Measurements from ENCODE around the gene GPR101. TPM values are rescaled to one million over a fixed set of nuclear protein-coding genes. Genes with fewer than 3 reads are reported as not detected.
"Not testable (repeated sequence)": the region's sequence is repeated elsewhere in the genome, so short reads cannot be mapped to it uniquely, and the experiment has no call there.

Gene GPR101
- polyA plus RNA-seq, 1 donor (not counting 4 experiments of a cell fraction or from before 2014, with no cell fraction given): not detected

DNA sequence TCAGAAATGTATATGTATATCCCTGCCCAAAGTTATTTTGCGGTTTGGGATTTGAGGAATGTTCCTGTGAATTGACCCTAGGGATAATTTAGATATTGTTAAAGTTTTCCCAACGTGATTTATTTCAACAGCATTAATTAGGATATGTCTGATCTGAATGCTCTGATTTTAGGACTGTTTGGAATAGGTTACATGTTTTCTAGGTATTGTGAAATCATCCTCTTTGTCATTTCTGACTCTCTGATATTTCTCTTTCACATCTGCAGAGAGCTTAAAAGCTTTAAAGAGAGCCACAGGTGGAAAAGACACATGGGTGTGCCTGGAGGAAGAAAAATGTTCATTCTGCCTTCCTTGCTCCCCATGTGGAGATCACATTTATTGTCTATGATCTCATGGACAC lies 5.1 kb downstream of the GPR101 start:
- Histone ChIP-seq H3K4me1 (ENCODE audit: control insufficient read depth, extremely low read depth, insufficient read depth, low read length) (no peaks in the 10 kb centered on the region), H3K9me1 (ENCODE audit: control insufficient read depth, extremely low read depth, insufficient read depth, low read length) (no peaks in the 10 kb centered on the region), H3K4me3 (ENCODE audit: control insufficient read depth in 2 of 3, extremely low read depth in 1 of 3, insufficient read depth in 2 of 3, low read depth in 1 of 3, low read length in 3 of 3) (no peak overlapping the region), H2AFZ (ENCODE audit: control insufficient read depth, low read length) (no peak overlapping the region), H3K4me2 (ENCODE audit: control insufficient read depth, extremely low read depth, insufficient read depth, low read depth, low read length) (no peak overlapping the region), H3K27ac (ENCODE audit: control insufficient read depth, insufficient read depth, low read length) (no peak overlapping the region), H3K9me3 (ENCODE audit: control insufficient read depth, low read depth, low read length) (no peaks in the 10 kb centered on the region), H3K79me2 (ENCODE audit: control insufficient read depth, insufficient read depth, low read length) (no peaks in the 10 kb centered on the region), H3K27me3 (ENCODE audit: control insufficient read depth, extremely low read depth, insufficient read depth, low read length) (peaks cover 33% of the 10 kb centered on the region), H3K9ac (ENCODE audit: control insufficient read depth, extremely low read depth, insufficient read depth, low read length) (no peak overlapping the region), H3K36me3 (ENCODE audit: control insufficient read depth in 2 of 2, extremely low read depth in 1 of 2, insufficient read depth in 2 of 2, low read length in 2 of 2) (no peaks in the 10 kb centered on the region), H4K20me1 (ENCODE audit: control insufficient read depth, extremely low read depth, insufficient read depth, low read length) (no peaks in the 10 kb centered on the region)
- dilution Hi-C loops (cut with MboI; ENCODE audit: extremely low pct_ligation_motif_present, low sequenced_read_pairs): no loop called here
- DNase-seq (ENCODE audit: low read depth, low spot score): no peak
- TF ChIP-seq, protein P1, sequence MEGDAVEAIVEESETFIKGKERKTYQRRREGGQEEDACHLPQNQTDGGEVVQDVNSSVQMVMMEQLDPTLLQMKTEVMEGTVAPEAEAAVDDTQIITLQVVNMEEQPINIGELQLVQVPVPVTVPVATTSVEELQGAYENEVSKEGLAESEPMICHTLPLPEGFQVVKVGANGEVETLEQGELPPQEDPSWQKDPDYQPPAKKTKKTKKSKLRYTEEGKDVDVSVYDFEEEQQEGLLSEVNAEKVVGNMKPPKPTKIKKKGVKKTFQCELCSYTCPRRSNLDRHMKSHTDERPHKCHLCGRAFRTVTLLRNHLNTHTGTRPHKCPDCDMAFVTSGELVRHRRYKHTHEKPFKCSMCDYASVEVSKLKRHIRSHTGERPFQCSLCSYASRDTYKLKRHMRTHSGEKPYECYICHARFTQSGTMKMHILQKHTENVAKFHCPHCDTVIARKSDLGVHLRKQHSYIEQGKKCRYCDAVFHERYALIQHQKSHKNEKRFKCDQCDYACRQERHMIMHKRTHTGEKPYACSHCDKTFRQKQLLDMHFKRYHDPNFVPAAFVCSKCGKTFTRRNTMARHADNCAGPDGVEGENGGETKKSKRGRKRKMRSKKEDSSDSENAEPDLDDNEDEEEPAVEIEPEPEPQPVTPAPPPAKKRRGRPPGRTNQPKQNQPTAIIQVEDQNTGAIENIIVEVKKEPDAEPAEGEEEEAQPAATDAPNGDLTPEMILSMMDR (optimal IDR thresholded peaks at IDR 0.05 in 1 of 3, IDR thresholded peaks at IDR 0.05 in 1 of 3, conservative IDR thresholded peaks at IDR 0.05 in 1 of 3; ENCODE audit: extremely low read depth in 1 of 3, insufficient read depth in 2 of 3, low read length in 3 of 3): no peak
- no peak for TF ChIP-seq EZH2 (IDR thresholded peaks at IDR 0.05; ENCODE audit: low read length)
- FAIRE-seq: no peak

DNA sequence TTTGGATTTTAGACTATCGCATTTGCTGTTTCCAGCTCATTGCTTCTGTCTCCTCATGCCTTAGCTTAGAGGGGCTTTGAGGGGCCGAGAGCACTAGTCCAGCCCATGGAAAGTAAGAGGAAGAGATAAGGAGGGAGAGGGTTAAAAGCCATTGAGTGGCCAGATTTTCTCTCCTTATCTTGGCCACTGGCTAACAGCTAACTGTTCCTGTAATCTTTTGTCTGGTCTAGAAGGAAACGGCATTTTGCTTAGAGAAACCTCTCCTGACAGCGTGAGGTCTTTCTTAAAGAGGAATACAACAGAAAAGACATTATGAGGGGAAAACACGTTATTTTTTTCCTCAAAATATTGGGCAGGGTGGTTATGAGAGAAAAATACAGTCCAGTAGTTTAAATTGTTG lies 7.9 kb downstream of the GPR101 start:
- Histone ChIP-seq H3K4me1 (ENCODE audit: control insufficient read depth, extremely low read depth, insufficient read depth, low read length) (no peaks in the 10 kb centered on the region), H3K79me2 (ENCODE audit: control insufficient read depth, insufficient read depth, low read length) (no peaks in the 10 kb centered on the region), H3K36me3 (ENCODE audit: control insufficient read depth in 2 of 2, extremely low read depth in 1 of 2, insufficient read depth in 2 of 2, low read length in 2 of 2) (no peaks in the 10 kb centered on the region), H3K4me3 (ENCODE audit: control insufficient read depth in 2 of 3, extremely low read depth in 1 of 3, insufficient read depth in 2 of 3, low read depth in 1 of 3, low read length in 3 of 3) (no peak overlapping the region), H3K27ac (ENCODE audit: control insufficient read depth, insufficient read depth, low read length) (no peak overlapping the region), H4K20me1 (ENCODE audit: control insufficient read depth, extremely low read depth, insufficient read depth, low read length) (no peaks in the 10 kb centered on the region), H2AFZ (ENCODE audit: control insufficient read depth, low read length) (no peak overlapping the region), H3K9me3 (ENCODE audit: control insufficient read depth, low read depth, low read length) (no peaks in the 10 kb centered on the region), H3K4me2 (ENCODE audit: control insufficient read depth, extremely low read depth, insufficient read depth, low read depth, low read length) (no peak overlapping the region), H3K27me3 (ENCODE audit: control insufficient read depth, extremely low read depth, insufficient read depth, low read length) (peaks cover 11% of the 10 kb centered on the region), H3K9me1 (ENCODE audit: control insufficient read depth, extremely low read depth, insufficient read depth, low read length) (no peaks in the 10 kb centered on the region), H3K9ac (ENCODE audit: control insufficient read depth, extremely low read depth, insufficient read depth, low read length) (no peak overlapping the region)
- dilution Hi-C loops (cut with MboI; ENCODE audit: extremely low pct_ligation_motif_present, low sequenced_read_pairs): no loop called here
- no peak for FAIRE-seq
- no peak for DNase-seq (ENCODE audit: low read depth, low spot score)
- no peak for TF ChIP-seq EZH2 (IDR thresholded peaks at IDR 0.05; ENCODE audit: low read length)
- TF ChIP-seq, protein P1 (optimal IDR thresholded peaks at IDR 0.05 in 1 of 3, IDR thresholded peaks at IDR 0.05 in 1 of 3, conservative IDR thresholded peaks at IDR 0.05 in 1 of 3; ENCODE audit: extremely low read depth in 1 of 3, insufficient read depth in 2 of 3, low read length in 3 of 3): no peak

DNA sequence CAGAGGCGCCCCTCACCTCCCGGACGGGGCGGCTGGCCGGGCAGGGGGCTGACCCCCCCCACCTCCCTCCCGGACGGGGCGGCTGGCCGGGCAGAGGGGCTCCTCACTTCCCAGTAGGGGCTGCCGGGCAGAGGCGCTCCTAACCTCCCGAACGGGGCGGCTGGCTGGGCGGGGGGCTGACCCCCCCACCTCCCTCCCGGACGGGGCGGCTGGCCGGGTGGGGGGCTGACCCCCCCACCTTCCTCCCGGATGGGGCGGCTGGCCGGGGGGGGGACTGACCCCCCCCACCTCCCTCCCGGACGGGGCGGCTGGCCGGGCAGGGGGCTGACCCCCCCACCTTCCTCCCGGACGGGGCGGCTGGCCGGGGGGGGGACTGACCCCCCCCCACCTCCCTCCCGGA lies 33.6 kb downstream of the GPR101 start:
- H4K20me1 ChIP-seq (ENCODE audit: control insufficient read depth, extremely low read depth, insufficient read depth, low read length); DNase-seq (ENCODE audit: low read depth, low spot score); H3K4me1 ChIP-seq (ENCODE audit: control insufficient read depth, extremely low read depth, insufficient read depth, low read length); H3K4me2 ChIP-seq (ENCODE audit: control insufficient read depth, extremely low read depth, insufficient read depth, low read depth, low read length); dilution Hi-C loops (cut with MboI; ENCODE audit: extremely low pct_ligation_motif_present, low sequenced_read_pairs); H3K79me2 ChIP-seq (ENCODE audit: control insufficient read depth, insufficient read depth, low read length); H3K36me3 ChIP-seq (ENCODE audit: control insufficient read depth in 2 of 2, extremely low read depth in 1 of 2, insufficient read depth in 2 of 2, low read length in 2 of 2); H3K4me3 ChIP-seq (ENCODE audit: control insufficient read depth in 2 of 3, extremely low read depth in 1 of 3, insufficient read depth in 2 of 3, low read depth in 1 of 3, low read length in 3 of 3); H3K9me1 ChIP-seq (ENCODE audit: control insufficient read depth, extremely low read depth, insufficient read depth, low read length); H3K9me3 ChIP-seq (ENCODE audit: control insufficient read depth, low read depth, low read length); H3K9ac ChIP-seq (ENCODE audit: control insufficient read depth, extremely low read depth, insufficient read depth, low read length); H2AFZ ChIP-seq (ENCODE audit: control insufficient read depth, low read length); H3K27me3 ChIP-seq (ENCODE audit: control insufficient read depth, extremely low read depth, insufficient read depth, low read length); FAIRE-seq; H3K27ac ChIP-seq (ENCODE audit: control insufficient read depth, insufficient read depth, low read length): not testable (repeated sequence)
